CD4-positive, alpha-beta T cell (primary cell): Measurements from ENCODE around the gene PRKAR1B. TPM values are rescaled to one million over a fixed set of nuclear protein-coding genes. Genes with fewer than 3 reads are reported as not detected.
A peak's percentile ranks its signal among the peaks of the same experiment; 100 is the strongest.

ENCODE experiments used
- ATAC-seq: fragments of 200-7000 bp; cut with Tn5 transposase; one replicate; pipeline ENCODE4 v1.10.0; 2022; ENCODE audit warnings: mild to moderate bottlenecking; ENCODE audit not compliant: poor library complexity
- CTCF ChIA-PET: fragments of 350-600 bp; sonication (Branson Sonifier 250); formaldehyde crosslinking; loops from one replicate; lab custom pipeline; 2021; ENCODE audit warnings: antibody characterized with exemption, inconsistent platforms; lab: Charles Lee
- POLR2A ChIA-PET: fragments of 350-600 bp; sonication (Branson Sonifier 250); formaldehyde crosslinking; loops from one replicate; lab custom pipeline; 2021; ENCODE audit warnings: antibody characterized with exemption, inconsistent platforms; lab: Charles Lee
- DNase-seq, 14 experiments: peaks; one replicate each; pipeline ENCODE4 v3.0.0-alpha.2; 2013 to 2020; ENCODE audit warnings: mixed read lengths in 2 of 14
- H3K27ac ChIP-seq, 2 donors: one replicate each; pipeline versions ENCODE4 v1.5.1 to v1.7.0; 2013; ENCODE audit warnings: low read length in 2 of 2, low read depth in 1 of 2, mild to moderate bottlenecking in 1 of 2
- H3K27me3 ChIP-seq, 2 experiments: 1 replicate in 1 of 2; 2 replicates in 1 of 2; pipeline versions ENCODE4 v1.6.1 to v1.7.0; 2013; ENCODE audit warnings: low read length in 2 of 2, control low read depth in 1 of 2, mild to moderate bottlenecking in 1 of 2, moderate library complexity in 1 of 2; ENCODE audit not compliant: insufficient read depth in 2 of 2, control insufficient read depth in 1 of 2
- H3K36me3 ChIP-seq: one replicate; pipeline ENCODE4 v1.6.1; 2013; ENCODE audit warnings: low read length, control low read depth; ENCODE audit not compliant: insufficient read depth
- H3K4me1 ChIP-seq: one replicate; pipeline ENCODE4 v1.6.1; 2013; ENCODE audit warnings: low read length, control low read depth; ENCODE audit not compliant: insufficient read depth
- H3K4me3 ChIP-seq: one replicate; pipeline ENCODE4 v1.5.1; 2013; ENCODE audit warnings: mild to moderate bottlenecking, low read length, moderate library complexity
- H3K9me3 ChIP-seq, 2 experiments: 1 replicate in 1 of 2; 2 replicates in 1 of 2; pipeline versions ENCODE4 v1.6.1 to v1.7.0; 2013; ENCODE audit warnings: low read length in 2 of 2, mild to moderate bottlenecking in 2 of 2, control low read depth in 1 of 2, moderate library complexity in 1 of 2; ENCODE audit not compliant: control insufficient read depth in 1 of 2, insufficient read depth in 1 of 2
- H3K27ac Mint-ChIP-seq: one replicate; pipeline ENCODE4 v1.8.0; 2020; ENCODE audit warnings: mixed read lengths
- H3K27me3 Mint-ChIP-seq: one replicate; pipeline ENCODE4 v1.8.0; 2021; ENCODE audit warnings: mixed read lengths
- H3K36me3 Mint-ChIP-seq: one replicate; pipeline ENCODE4 v1.8.0; 2021; ENCODE audit warnings: low read depth, mixed read lengths
- H3K4me1 Mint-ChIP-seq: one replicate; pipeline ENCODE4 v1.8.0; 2021; ENCODE audit warnings: low read depth, mixed read lengths
- H3K4me3 Mint-ChIP-seq: one replicate; pipeline ENCODE4 v1.8.0; 2020; ENCODE audit warnings: mild to moderate bottlenecking, mixed read lengths
- H3K9me3 Mint-ChIP-seq: one replicate; pipeline ENCODE4 v1.8.0; 2020; ENCODE audit warnings: mixed read lengths
- CTCF ChIP-seq: fragments of 200-600 bp; IDR thresholded peaks from one replicate; pipeline ENCODE4 v1.8.0; 2022; ENCODE audit warnings: antibody characterized with exemption, mild to moderate bottlenecking
- intact Hi-C, 2 experiments: fragments of 100-400 bp; cut with DNase I in 1 of 2; cut with micrococcal nuclease in 1 of 2; formaldehyde crosslinking; loops; one replicate each; pipeline versions ENCODE4 v1.15.1 to v1.9.0; 2023 to 2025; cut with DNase I, micrococcal nuclease
- total RNA-seq, 174 experiments: library from RNA in 2 of 174; stranded (reverse) in 2 of 174; gene quantifications; one replicate each; pipeline ENCODE4 v1.2.3 and lab custom pipeline; 2021 to 2026

Gene PRKAR1B
- total RNA-seq, 2 experiments from 2014 or later = 18.8 to 19.5 TPM

GRCh38 chr7:670501-671390 lies 56.3 kb downstream of the PRKAR1B start:
- H3K27ac Mint-ChIP-seq = no peak overlapping the region
- H3K4me3 Mint-ChIP-seq = no peak overlapping the region

GRCh38 chr7:668958-669357 lies 58.1 kb downstream of the PRKAR1B start:
- Histone ChIP-seq H3K36me3 (no peaks in the 10 kb centered on the region), H3K27ac (no peak overlapping the region), H3K9me3 (peaks cover 0 to 4% of the 10 kb centered on the region in 2 experiments), H3K27me3 (no peaks in the 10 kb centered on the region), H3K4me3 (no peak overlapping the region), H3K4me1 (peaks cover 14% of the 10 kb centered on the region)
- H3K9me3 Mint-ChIP-seq = peaks cover 3% of the 10 kb centered on the region
- peaks cover 19% of the 10 kb centered on the region for H3K36me3 Mint-ChIP-seq
- no peak overlapping the region for H3K4me3 Mint-ChIP-seq
- no peaks in the 10 kb centered on the region for H3K27me3 Mint-ChIP-seq
- H3K4me1 Mint-ChIP-seq = peaks cover 7% of the 10 kb centered on the region
- no peak for ATAC-seq
- POLR2A ChIA-PET = interaction anchor here (0.6 to 1.7 kb wide), 4 partner anchors 37 to 287 kb away, joined by 3 to 10 read pairs (median 4); no protein-coding TSS in a partner anchor
- intact Hi-C loops = no loop called here
- no peak overlapping the region for H3K27ac Mint-ChIP-seq
- CTCF ChIA-PET = no interaction called here
- DNase-seq = no peak
- TF ChIP-seq CTCF = no peak

More at GRCh38 chr7:670501-671390, 56.3 kb downstream of the PRKAR1B start:
- POLR2A ChIA-PET = no interaction called here
- intact Hi-C loops = no loop called here
- Mint-ChIP-seq H3K9me3 (peaks cover 3% of the 10 kb centered on the region), H3K36me3 (peaks cover 36% of the 10 kb centered on the region), H3K4me1 (peaks cover 7% of the 10 kb centered on the region), H3K27me3 (no peaks in the 10 kb centered on the region)
- DNase-seq = no peak
- Histone ChIP-seq H3K4me1 (peaks cover 14% of the 10 kb centered on the region), H3K27me3 (no peaks in the 10 kb centered on the region), H3K9me3 (peaks cover 0 to 5% of the 10 kb centered on the region in 2 experiments), H3K36me3 (no peaks in the 10 kb centered on the region), H3K27ac (no peak overlapping the region), H3K4me3 (no peak overlapping the region)
- no peak for ATAC-seq
- no peak for TF ChIP-seq CTCF
- CTCF ChIA-PET = no interaction called here

GRCh38 chr7:668139-668931 lies 58.7 kb downstream of the PRKAR1B start:
- Histone ChIP-seq H3K36me3 (no peaks in the 10 kb centered on the region), H3K27ac (peak overlapping the region in 1 of 2 donors; percentile 40), H3K9me3 (no peaks in the 10 kb centered on the region), H3K27me3 (no peaks in the 10 kb centered on the region), H3K4me1 (peaks cover 14% of the 10 kb centered on the region), H3K4me3 (peak overlapping the region; percentile 10)
- DNase-seq (peak in 2 of 14 experiments; percentile 10 to 12), ATAC-seq (peak; percentile 52)
- Mint-ChIP-seq H3K27ac (no peak overlapping the region), H3K9me3 (peaks cover 3% of the 10 kb centered on the region), H3K36me3 (peaks cover 15% of the 10 kb centered on the region), H3K4me1 (peaks cover 7% of the 10 kb centered on the region), H3K4me3 (no peak overlapping the region), H3K27me3 (no peaks in the 10 kb centered on the region)
- ChIA-PET CTCF (no interaction called here), POLR2A (interaction anchor here (0.6 to 1.7 kb wide), 4 partner anchors 38 to 286 kb away, joined by 3 to 10 read pairs (median 4); no protein-coding TSS in a partner anchor)
- TF ChIP-seq CTCF = no peak
- intact Hi-C loops = no loop called here
